ENCODE data around the gene USP35. TPM values are rescaled to one million over a fixed set of nuclear protein-coding genes. Genes with fewer than 3 reads are reported as not detected.

Gene USP35
- total RNA-seq, 6 experiments from 2014 or later, result 5.3 to 10.1 (median 7.9) TPM

- no peak for TF ChIP-seq POLR2A (IDR thresholded peaks at IDR 0.05)
- Histone ChIP-seq H3K9me3 (no peaks in the 10 kb centered on the region), H3K36me3 (no peaks in the 10 kb centered on the region), H3K4me3 (no peak overlapping the region), H3K4me1 (no peaks in the 10 kb centered on the region), H3K27me3 (no peaks in the 10 kb centered on the region), H3K27ac (no peak overlapping the region)
- intact Hi-C loops (cut with DNase I), result no loop called here
- DNase-seq (no peak), ATAC-seq (no peak)
- WGBS (ENCODE audit: insufficient coverage, low coverage, low lambda C conversion rate, missing lambda C conversion rate), result no CpG with 5 or more reads among the region's 1 CpG
Measured at GRCh38 chr11:78239781-78240180, 51.1 kb downstream of the USP35 start.

DNA sequence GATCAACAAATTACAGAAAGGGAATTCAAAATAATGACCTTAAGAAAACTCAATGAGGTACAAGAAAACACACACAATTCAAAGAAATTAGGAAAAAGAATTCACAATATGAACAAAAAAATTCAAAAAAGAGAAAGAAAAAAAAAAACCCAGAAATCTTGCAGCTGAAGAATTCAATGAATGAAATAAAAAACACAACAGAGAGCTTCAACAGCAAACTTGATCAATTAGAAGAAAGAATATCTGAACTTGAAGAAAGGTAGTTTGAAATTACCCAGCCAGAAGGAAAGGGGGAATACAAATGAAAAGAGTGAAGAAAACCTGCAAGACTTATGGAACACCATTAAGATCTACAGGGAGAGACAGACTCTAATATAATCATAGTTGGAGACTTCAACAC lies 52.8 kb downstream of the USP35 start:
- H3K27me3 ChIP-seq, result no peaks in the 10 kb centered on the region
- H3K9me3 ChIP-seq, result no peaks in the 10 kb centered on the region
- intact Hi-C loops (cut with DNase I), result no loop called here
- no peak overlapping the region for H3K4me3 ChIP-seq
- ATAC-seq (no peak), DNase-seq (no peak)
- no peaks in the 10 kb centered on the region for H3K4me1 ChIP-seq
- no peaks in the 10 kb centered on the region for H3K36me3 ChIP-seq
- H3K27ac ChIP-seq, result no peak overlapping the region
- TF ChIP-seq POLR2A (IDR thresholded peaks at IDR 0.05) (no peak), CTCF (IDR thresholded peaks at IDR 0.05) (no peak)

GRCh38 chr11:78244080-78244479 lies 55.4 kb downstream of the USP35 start:
- no peak for TF ChIP-seq CTCF (IDR thresholded peaks at IDR 0.05)
- no peak for TF ChIP-seq POLR2A (IDR thresholded peaks at IDR 0.05)
- Histone ChIP-seq H3K27ac (no peak overlapping the region), H3K4me1 (no peaks in the 10 kb centered on the region), H3K27me3 (no peaks in the 10 kb centered on the region), H3K9me3 (no peaks in the 10 kb centered on the region), H3K36me3 (no peaks in the 10 kb centered on the region), H3K4me3 (no peak overlapping the region)
- 100% methylated on average over 1 of the region's 2 CpGs for WGBS (ENCODE audit: insufficient coverage, low coverage, low lambda C conversion rate, missing lambda C conversion rate)
- no peak for ATAC-seq
- DNase-seq, result no peak
- intact Hi-C loops (cut with DNase I), result no loop called here

- intact Hi-C loops (cut with DNase I), result no loop called here
- ATAC-seq, result no peak
- WGBS (ENCODE audit: insufficient coverage, low coverage, low lambda C conversion rate, missing lambda C conversion rate), result 62% methylated on average over 4 of the region's 4 CpGs
Measured at GRCh38 chr11:78244546-78245255, 56.0 kb downstream of the USP35 start.

GRCh38 chr11:78248191-78248590 lies 59.5 kb downstream of the USP35 start:
- no peaks in the 10 kb centered on the region for H3K4me1 ChIP-seq
- no peaks in the 10 kb centered on the region for H3K9me3 ChIP-seq
- DNase-seq (no peak), ATAC-seq (no peak)
- no peak overlapping the region for H3K27ac ChIP-seq
- H3K4me3 ChIP-seq, result no peak overlapping the region
- WGBS (ENCODE audit: insufficient coverage, low coverage, low lambda C conversion rate, missing lambda C conversion rate), result 93% methylated on average over 3 of the region's 3 CpGs
- H3K27me3 ChIP-seq, result no peaks in the 10 kb centered on the region
- no peak for TF ChIP-seq POLR2A (IDR thresholded peaks at IDR 0.05)
- TF ChIP-seq CTCF (IDR thresholded peaks at IDR 0.05), result no peak
- H3K36me3 ChIP-seq, result peaks cover 0 to 5% (median 0%) of the 10 kb centered on the region in 4 donors
- intact Hi-C loops (cut with DNase I), result no loop called here

More at GRCh38 chr11:78244546-78245255, 56.0 kb downstream of the USP35 start:
- TF ChIP-seq CTCF (IDR thresholded peaks at IDR 0.05) (no peak), POLR2A (IDR thresholded peaks at IDR 0.05) (no peak)
- H3K27ac ChIP-seq, result no peak overlapping the region
- peaks cover 0 to 3% (median 0%) of the 10 kb centered on the region in 4 donors for H3K36me3 ChIP-seq
- no peak overlapping the region for H3K4me3 ChIP-seq
- H3K4me1 ChIP-seq, result no peaks in the 10 kb centered on the region
- DNase-seq, result no peak
- no peaks in the 10 kb centered on the region for H3K9me3 ChIP-seq
- H3K27me3 ChIP-seq, result no peaks in the 10 kb centered on the region
